ENCODE measurements around the gene APOBEC2. TPM values are rescaled to one million over a fixed set of nuclear protein-coding genes. Genes with fewer than 3 reads are reported as not detected.

APOBEC2 gene
- total and polyA plus RNA-seq, 2 of the 13 experiments (the other 11 are each of a cell fraction or from before 2014, with no cell fraction given): 0.09 TPM; not detected in 1

DNA sequence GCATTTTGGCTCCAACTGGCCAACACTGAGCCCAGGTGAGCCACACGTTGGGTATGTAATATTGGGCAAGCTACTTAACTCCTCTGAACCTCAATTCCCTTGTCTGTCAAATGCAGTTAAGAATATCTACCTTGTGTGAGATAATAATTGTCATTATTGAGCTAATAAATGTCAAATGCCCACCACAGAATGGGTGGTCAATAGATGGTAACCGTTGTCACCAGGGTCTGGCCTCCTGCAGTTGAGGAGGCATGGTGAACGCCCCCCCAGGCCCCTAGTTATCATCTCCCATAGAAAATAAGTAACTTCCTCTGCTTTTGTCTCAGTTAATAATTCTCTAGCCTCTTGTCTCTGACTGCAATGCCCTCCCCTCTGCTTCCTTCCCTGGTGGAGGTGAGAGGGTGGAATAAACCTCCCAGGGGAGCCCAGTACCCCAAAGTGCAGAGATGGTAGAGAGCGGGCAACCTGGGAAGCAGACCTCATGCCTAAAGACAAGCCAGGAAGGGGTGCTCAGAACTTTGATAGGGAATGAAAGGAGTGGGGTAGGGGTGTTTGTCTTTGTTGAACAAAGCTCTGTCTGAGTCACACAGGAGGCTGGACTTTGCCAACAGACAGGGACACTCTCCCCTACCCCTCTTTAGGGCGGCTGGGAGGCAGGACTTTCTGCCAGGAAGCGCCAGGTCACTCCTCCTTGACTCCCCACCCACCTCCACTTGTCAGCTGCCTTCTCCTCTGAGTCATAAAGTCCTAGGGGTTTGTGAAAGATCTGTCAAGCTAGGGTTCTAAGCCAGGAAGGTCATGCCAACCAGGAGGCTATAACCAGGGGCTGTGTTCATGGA lies 12.7 kb upstream of the APOBEC2 start (continued):
- TF ChIP-seq, protein P1, sequence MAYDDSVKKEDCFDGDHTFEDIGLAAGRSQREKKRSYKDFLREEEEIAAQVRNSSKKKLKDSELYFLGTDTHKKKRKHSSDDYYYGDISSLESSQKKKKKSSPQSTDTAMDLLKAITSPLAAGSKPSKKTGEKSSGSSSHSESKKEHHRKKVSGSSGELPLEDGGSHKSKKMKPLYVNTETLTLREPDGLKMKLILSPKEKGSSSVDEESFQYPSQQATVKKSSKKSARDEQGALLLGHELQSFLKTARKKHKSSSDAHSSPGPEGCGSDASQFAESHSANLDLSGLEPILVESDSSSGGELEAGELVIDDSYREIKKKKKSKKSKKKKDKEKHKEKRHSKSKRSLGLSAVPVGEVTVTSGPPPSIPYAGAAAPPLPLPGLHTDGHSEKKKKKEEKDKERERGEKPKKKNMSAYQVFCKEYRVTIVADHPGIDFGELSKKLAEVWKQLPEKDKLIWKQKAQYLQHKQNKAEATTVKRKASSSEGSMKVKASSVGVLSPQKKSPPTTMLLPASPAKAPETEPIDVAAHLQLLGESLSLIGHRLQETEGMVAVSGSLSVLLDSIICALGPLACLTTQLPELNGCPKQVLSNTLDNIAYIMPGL (CRISPR knock-in tag; IDR thresholded peaks at IDR 0.05; ENCODE audit: borderline replicate concordance in 1 of 2, low read depth in 1 of 2): peak; percentile 51 to 60; a peak in 3 of 4 replicates
- TF ChIP-seq IRF2 (CRISPR knock-in tag; IDR thresholded peaks at IDR 0.05): peak; percentile 79
- TF ChIP-seq SAP130 (CRISPR knock-in tag; IDR thresholded peaks at IDR 0.05; ENCODE audit: low read depth): peak; percentile 92
- peak in 1 of 2 experiments; percentile 78; a peak in 3 of 4 replicates for TF ChIP-seq EP300 (IDR thresholded peaks at IDR 0.05; ENCODE audit: low read depth in 2 of 2, low read length in 2 of 2)
- TF ChIP-seq EP300 (CRISPR knock-in tag; IDR thresholded peaks at IDR 0.05; ENCODE audit: borderline replicate concordance): peak; percentile 57; the same call in 1 of the 2 replicates
- peak; percentile 71; the same call in 1 of the 2 replicates for TF ChIP-seq DMAP1 (CRISPR knock-in tag; IDR thresholded peaks at IDR 0.05)
- TF ChIP-seq PITX1 (CRISPR knock-in tag; IDR thresholded peaks at IDR 0.05): peak; percentile 50
- no peak for TF ChIP-seq ZFP36 (IDR thresholded peaks at IDR 0.05; ENCODE audit: borderline replicate concordance, low read depth, low read length, partially characterized antibody)
- TF ChIP-seq ZMYM4 (CRISPR knock-in tag; IDR thresholded peaks at IDR 0.05): peak; percentile 77
- TF ChIP-seq, protein P2, sequence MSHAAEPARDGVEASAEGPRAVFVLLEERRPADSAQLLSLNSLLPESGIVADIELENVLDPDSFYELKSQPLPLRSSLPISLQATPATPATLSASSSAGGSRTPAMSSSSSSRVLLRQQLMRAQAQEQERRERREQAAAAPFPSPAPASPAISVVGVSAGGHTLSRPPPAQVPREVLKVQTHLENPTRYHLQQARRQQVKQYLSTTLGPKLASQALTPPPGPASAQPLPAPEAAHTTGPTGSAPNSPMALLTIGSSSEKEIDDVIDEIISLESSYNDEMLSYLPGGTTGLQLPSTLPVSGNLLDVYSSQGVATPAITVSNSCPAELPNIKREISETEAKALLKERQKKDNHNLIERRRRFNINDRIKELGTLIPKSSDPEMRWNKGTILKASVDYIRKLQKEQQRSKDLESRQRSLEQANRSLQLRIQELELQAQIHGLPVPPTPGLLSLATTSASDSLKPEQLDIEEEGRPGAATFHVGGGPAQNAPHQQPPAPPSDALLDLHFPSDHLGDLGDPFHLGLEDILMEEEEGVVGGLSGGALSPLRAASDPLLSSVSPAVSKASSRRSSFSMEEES (CRISPR knock-in tag; IDR thresholded peaks at IDR 0.05): peak; percentile 93
- TF ChIP-seq ZBTB42 (CRISPR knock-in tag; IDR thresholded peaks at IDR 0.05): 0 out of 2 replicates have a peak, but pooled peaks have one; percentile 1
- TF ChIP-seq, protein P3, sequence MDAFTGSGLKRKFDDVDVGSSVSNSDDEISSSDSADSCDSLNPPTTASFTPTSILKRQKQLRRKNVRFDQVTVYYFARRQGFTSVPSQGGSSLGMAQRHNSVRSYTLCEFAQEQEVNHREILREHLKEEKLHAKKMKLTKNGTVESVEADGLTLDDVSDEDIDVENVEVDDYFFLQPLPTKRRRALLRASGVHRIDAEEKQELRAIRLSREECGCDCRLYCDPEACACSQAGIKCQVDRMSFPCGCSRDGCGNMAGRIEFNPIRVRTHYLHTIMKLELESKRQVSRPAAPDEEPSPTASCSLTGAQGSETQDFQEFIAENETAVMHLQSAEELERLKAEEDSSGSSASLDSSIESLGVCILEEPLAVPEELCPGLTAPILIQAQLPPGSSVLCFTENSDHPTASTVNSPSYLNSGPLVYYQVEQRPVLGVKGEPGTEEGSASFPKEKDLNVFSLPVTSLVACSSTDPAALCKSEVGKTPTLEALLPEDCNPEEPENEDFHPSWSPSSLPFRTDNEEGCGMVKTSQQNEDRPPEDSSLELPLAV (CRISPR knock-in tag; conservative IDR thresholded peaks at IDR 0.05; ENCODE audit: low read depth): no peak
- peak; percentile 91 for TF ChIP-seq ZKSCAN5 (CRISPR knock-in tag; IDR thresholded peaks at IDR 0.05)
- TF ChIP-seq, protein P4, sequence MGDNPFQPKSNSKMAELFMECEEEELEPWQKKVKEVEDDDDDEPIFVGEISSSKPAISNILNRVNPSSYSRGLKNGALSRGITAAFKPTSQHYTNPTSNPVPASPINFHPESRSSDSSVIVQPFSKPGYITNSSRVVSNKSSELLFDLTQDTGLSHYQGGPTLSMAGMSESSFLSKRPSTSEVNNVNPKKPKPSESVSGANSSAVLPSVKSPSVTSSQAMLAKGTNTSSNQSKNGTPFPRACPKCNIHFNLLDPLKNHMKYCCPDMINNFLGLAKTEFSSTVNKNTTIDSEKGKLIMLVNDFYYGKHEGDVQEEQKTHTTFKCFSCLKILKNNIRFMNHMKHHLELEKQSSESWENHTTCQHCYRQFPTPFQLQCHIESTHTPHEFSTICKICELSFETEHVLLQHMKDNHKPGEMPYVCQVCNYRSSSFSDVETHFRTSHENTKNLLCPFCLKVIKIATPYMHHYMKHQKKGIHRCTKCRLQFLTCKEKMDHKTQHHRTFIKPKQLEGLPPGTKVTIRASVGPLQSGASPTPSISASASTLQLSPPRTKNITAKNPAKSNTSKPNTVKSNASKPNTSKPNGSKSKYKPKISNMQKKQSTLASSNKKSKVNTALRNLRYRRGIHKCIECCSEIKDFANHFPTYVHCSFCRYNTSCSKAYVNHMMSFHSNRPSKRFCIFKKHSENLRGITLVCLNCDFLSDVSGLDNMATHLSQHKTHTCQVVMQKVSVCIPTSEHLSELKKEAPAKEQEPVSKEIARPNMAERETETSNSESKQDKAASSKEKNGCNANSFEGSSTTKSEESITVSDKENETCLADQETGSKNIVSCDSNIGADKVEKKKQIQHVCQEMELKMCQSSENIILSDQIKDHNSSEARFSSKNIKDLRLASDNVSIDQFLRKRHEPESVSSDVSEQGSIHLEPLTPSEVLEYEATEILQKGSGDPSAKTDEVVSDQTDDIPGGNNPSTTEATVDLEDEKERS (CRISPR knock-in tag; IDR thresholded peaks at IDR 0.05): peak; percentile 25; the same call in 1 of the 2 replicates
- no peak for TF ChIP-seq FOXK2 (IDR thresholded peaks at IDR 0.05)
- TF ChIP-seq BRCA1 (CRISPR knock-in tag; IDR thresholded peaks at IDR 0.05): no peak
- no peak; the same call in 1 of the 2 replicates for TF ChIP-seq KAT7 (CRISPR knock-in tag; IDR thresholded peaks at IDR 0.05; ENCODE audit: borderline replicate concordance)
- no peak for TF ChIP-seq PHF5A (CRISPR knock-in tag; IDR thresholded peaks at IDR 0.05; ENCODE audit: low read depth, unreplicated experiment)
- TF ChIP-seq ZNF792 (CRISPR knock-in tag; IDR thresholded peaks at IDR 0.05): peak; percentile 89
- no peak for TF ChIP-seq CC2D1A (CRISPR knock-in tag; IDR thresholded peaks at IDR 0.05)
- TF ChIP-seq NCOA2 (CRISPR knock-in tag; IDR thresholded peaks at IDR 0.05): peak; percentile 69; the same call in 1 of the 2 replicates
- TF ChIP-seq ZNF230 (CRISPR knock-in tag; IDR thresholded peaks at IDR 0.05): 0 out of 2 replicates have a peak, but pooled peaks have one; percentile 6
